K562 (cell line): ENCODE data around the gene ACSS2. TPM values are rescaled to one million over a fixed set of nuclear protein-coding genes. Genes with fewer than 3 reads are reported as not detected.
A peak's percentile ranks its signal among the peaks of the same experiment; 100 is the strongest.

ENCODE experiments used
- FOS ChIP-seq: IDR thresholded peaks from 3 replicates; pipeline ENCODE4 v1.6.1; 2011; ENCODE audit not compliant: insufficient read length; ENCODE audit errors: extremely low read depth
- MAZ ChIP-seq, 2 experiments: fragments of 450-650 bp in 1 of 2; sonication (generic) in 1 of 2; formaldehyde crosslinking; IDR thresholded peaks in 1 of 2; conservative IDR thresholded peaks in 1 of 2; 2 replicates each; pipeline versions ENCODE4 v1.4.0 to v1.5.0; 2020; ENCODE audit warnings: mild to moderate bottlenecking in 1 of 2, missing genetic modification reagents in 1 of 2
- RERE ChIP-seq: sonication (generic); formaldehyde crosslinking; IDR thresholded peaks from 2 replicates; pipeline ENCODE4 v1.8.0; 2023; ENCODE audit warnings: missing genetic modification reagents, mild to moderate bottlenecking, borderline replicate concordance
- RNF2 ChIP-seq: sonication (generic); IDR thresholded peaks from 2 replicates; pipeline ENCODE4 v1.6.1; 2016
- XRCC3 ChIP-seq: fragments of 450-650 bp; IDR thresholded peaks from 2 replicates; pipeline ENCODE4 v1.6.1; 2017; ENCODE audit warnings: mild to moderate bottlenecking, moderate library complexity
- ZNF175 ChIP-seq: fragments of 200-800 bp; sonication (Bioruptor generic); IDR thresholded peaks from 2 replicates; pipeline ENCODE4 v1.6.1; 2016; ENCODE audit warnings: low read depth, mild to moderate bottlenecking, missing genetic modification characterization, missing compliant biosample characterization
- polyA plus RNA-seq, 8 experiments: library from polyadenylated mRNA; depleted of rRNA in 4 of 8; stranded (reverse) in 5 of 8; unstranded in 3 of 8; fragments of >200 nt; fragmentation: Nextera tagmentation in 2 of 8; fragmentation: Illumina TruSeq in 1 of 8; extraction: Ambion mirVana in 2 of 8; extraction: Trizol in 1 of 8; gene quantifications; 2 replicates each; pipeline versions ENCODE4 v1.2.1 to v1.2.3, GENCODE V29; 2011 to 2014; ENCODE audit warnings: inconsistent platforms in 1 of 8, missing spikeins in 1 of 8
- total RNA-seq, 7 experiments: library from RNA; depleted of rRNA in 6 of 7; stranded (reverse); fragments of >200 nt in 6 of 7; fragmentation: Illumina TruSeq in 2 of 7; extraction: Trizol in 2 of 7; gene quantifications; 2 replicates each; pipeline versions ENCODE4 v1.2.1 to v1.2.3, GENCODE V29; 2011 to 2021; ENCODE audit warnings: low replicate concordance in 1 of 7
- TF ChIP-seq, protein P1 (sequence below): fragments of 450-650 bp; IDR thresholded peaks from 2 replicates; pipeline ENCODE4 v1.6.1; 2017; ENCODE audit warnings: mild to moderate bottlenecking, moderate library complexity
- TF ChIP-seq, protein P2 (sequence below): fragments of 150-350 bp; conservative IDR thresholded peaks from 2 replicates; pipeline ENCODE4 v1.6.1; 2014; ENCODE audit warnings: low read length
- TF ChIP-seq, protein P3 (sequence below): sonication (generic); formaldehyde crosslinking; IDR thresholded peaks from 2 replicates; pipeline ENCODE4 v1.8.1; 2023; ENCODE audit warnings: mild to moderate bottlenecking, missing genetic modification reagents, moderate library complexity
- TF ChIP-seq, protein P4 (sequence below): fragments of 200-800 bp; sonication (Bioruptor generic); IDR thresholded peaks from 2 replicates; pipeline ENCODE4 v1.6.1; 2017; ENCODE audit warnings: missing genetic modification characterization, missing compliant biosample characterization

ACSS2 gene
- total and polyA plus RNA-seq, 9 of the 15 experiments (the other 6 are each of a cell fraction or from before 2014, with no cell fraction given) = 21.9 to 246 (median 66.2) TPM

GRCh38 chr20:34956041-34956458 is 79.6 kb downstream of the ACSS2 start (continued):
- no peak for TF ChIP-seq RERE (CRISPR knock-in tag)
- TF ChIP-seq ZNF175 (CRISPR knock-in tag) = 0 out of 2 replicates have a peak, but pooled peaks have one; percentile 25
- no peak for TF ChIP-seq RNF2
- TF ChIP-seq, protein P1, sequence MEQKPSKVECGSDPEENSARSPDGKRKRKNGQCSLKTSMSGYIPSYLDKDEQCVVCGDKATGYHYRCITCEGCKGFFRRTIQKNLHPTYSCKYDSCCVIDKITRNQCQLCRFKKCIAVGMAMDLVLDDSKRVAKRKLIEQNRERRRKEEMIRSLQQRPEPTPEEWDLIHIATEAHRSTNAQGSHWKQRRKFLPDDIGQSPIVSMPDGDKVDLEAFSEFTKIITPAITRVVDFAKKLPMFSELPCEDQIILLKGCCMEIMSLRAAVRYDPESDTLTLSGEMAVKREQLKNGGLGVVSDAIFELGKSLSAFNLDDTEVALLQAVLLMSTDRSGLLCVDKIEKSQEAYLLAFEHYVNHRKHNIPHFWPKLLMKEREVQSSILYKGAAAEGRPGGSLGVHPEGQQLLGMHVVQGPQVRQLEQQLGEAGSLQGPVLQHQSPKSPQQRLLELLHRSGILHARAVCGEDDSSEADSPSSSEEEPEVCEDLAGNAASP = no peak
- TF ChIP-seq MAZ (CRISPR knock-in tag; conservative IDR thresholded peaks at IDR 0.05 in 1 of 2, IDR thresholded peaks at IDR 0.05 in 1 of 2) = no peak
- no peak for TF ChIP-seq XRCC3
- TF ChIP-seq FOS = no peak
- TF ChIP-seq, protein P2, sequence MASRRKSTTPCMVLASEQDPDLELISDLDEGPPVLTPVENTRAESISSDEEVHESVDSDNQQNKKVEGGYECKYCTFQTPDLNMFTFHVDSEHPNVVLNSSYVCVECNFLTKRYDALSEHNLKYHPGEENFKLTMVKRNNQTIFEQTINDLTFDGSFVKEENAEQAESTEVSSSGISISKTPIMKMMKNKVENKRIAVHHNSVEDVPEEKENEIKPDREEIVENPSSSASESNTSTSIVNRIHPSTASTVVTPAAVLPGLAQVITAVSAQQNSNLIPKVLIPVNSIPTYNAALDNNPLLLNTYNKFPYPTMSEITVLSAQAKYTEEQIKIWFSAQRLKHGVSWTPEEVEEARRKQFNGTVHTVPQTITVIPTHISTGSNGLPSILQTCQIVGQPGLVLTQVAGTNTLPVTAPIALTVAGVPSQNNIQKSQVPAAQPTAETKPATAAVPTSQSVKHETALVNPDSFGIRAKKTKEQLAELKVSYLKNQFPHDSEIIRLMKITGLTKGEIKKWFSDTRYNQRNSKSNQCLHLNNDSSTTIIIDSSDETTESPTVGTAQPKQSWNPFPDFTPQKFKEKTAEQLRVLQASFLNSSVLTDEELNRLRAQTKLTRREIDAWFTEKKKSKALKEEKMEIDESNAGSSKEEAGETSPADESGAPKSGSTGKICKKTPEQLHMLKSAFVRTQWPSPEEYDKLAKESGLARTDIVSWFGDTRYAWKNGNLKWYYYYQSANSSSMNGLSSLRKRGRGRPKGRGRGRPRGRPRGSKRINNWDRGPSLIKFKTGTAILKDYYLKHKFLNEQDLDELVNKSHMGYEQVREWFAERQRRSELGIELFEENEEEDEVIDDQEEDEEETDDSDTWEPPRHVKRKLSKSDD = no peak
- TF ChIP-seq, protein P3, sequence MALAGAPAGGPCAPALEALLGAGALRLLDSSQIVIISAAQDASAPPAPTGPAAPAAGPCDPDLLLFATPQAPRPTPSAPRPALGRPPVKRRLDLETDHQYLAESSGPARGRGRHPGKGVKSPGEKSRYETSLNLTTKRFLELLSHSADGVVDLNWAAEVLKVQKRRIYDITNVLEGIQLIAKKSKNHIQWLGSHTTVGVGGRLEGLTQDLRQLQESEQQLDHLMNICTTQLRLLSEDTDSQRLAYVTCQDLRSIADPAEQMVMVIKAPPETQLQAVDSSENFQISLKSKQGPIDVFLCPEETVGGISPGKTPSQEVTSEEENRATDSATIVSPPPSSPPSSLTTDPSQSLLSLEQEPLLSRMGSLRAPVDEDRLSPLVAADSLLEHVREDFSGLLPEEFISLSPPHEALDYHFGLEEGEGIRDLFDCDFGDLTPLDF = no peak
- TF ChIP-seq, protein P4, sequence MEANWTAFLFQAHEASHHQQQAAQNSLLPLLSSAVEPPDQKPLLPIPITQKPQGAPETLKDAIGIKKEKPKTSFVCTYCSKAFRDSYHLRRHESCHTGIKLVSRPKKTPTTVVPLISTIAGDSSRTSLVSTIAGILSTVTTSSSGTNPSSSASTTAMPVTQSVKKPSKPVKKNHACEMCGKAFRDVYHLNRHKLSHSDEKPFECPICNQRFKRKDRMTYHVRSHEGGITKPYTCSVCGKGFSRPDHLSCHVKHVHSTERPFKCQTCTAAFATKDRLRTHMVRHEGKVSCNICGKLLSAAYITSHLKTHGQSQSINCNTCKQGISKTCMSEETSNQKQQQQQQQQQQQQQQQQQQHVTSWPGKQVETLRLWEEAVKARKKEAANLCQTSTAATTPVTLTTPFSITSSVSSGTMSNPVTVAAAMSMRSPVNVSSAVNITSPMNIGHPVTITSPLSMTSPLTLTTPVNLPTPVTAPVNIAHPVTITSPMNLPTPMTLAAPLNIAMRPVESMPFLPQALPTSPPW = no peak; the same call in none of the 2 replicates
